H1 (cell line): ENCODE measurements around the gene PSME2. TPM values are rescaled to one million over a fixed set of nuclear protein-coding genes. Genes with fewer than 3 reads are reported as not detected.

ENCODE experiments used
- BCL11A ChIP-seq, 2 experiments: IDR thresholded peaks; one replicate each; pipeline ENCODE4 v1.6.1; 2011; ENCODE audit warnings: low read depth in 2 of 2, low read length in 2 of 2, mild to moderate bottlenecking in 2 of 2
- EGR1 ChIP-seq: IDR thresholded peaks from 2 replicates; pipeline ENCODE4 v1.6.1; 2011; ENCODE audit warnings: low read depth, low read length, borderline replicate concordance
- GTF2F1 ChIP-seq: IDR thresholded peaks from 2 replicates; pipeline ENCODE4 v1.6.1; 2012; ENCODE audit warnings: low read depth, low read length, improper control_type of control experiment, borderline replicate concordance
- JUN ChIP-seq: IDR thresholded peaks from 2 replicates; pipeline ENCODE4 v1.6.1; 2011; ENCODE audit warnings: low read depth, mild to moderate bottlenecking, improper control_type of control experiment, low read length
- POLR2AphosphoS5 ChIP-seq: IDR thresholded peaks from 2 replicates; pipeline ENCODE4 v1.6.1; 2011; ENCODE audit warnings: low read depth, low read length
- RBBP5 ChIP-seq: IDR thresholded peaks from 2 replicates; pipeline ENCODE4 v1.7.1; 2012; ENCODE audit warnings: low read depth, mild to moderate bottlenecking, inconsistent platforms, low read length, moderate library complexity, borderline replicate concordance
- SIRT6 ChIP-seq: IDR thresholded peaks from one replicate; pipeline ENCODE4 v1.7.1; 2012; ENCODE audit warnings: low read length, inconsistent platforms
- TBP ChIP-seq: IDR thresholded peaks from 2 replicates; pipeline ENCODE4 v1.6.1; 2011; ENCODE audit warnings: low read depth, low read length, improper control_type of control experiment
- YY1 ChIP-seq: IDR thresholded peaks from 2 replicates; pipeline ENCODE4 v1.6.1; 2011; ENCODE audit warnings: low read depth, mild to moderate bottlenecking, low read length
- polyA plus RNA-seq, 7 experiments: library from polyadenylated mRNA; depleted of rRNA in 3 of 7; stranded (reverse) in 5 of 7; unstranded in 2 of 7; fragments of >200 nt in 5 of 7; fragments of 200-250 nt in 2 of 7; gene quantifications; 1 replicate in 5 of 7; 2 replicates in 1 of 7; 4 replicates in 1 of 7; pipeline versions ENCODE4 v1.2.1 to v1.2.3, GENCODE V29; 2011 to 2013; ENCODE audit warnings: missing spikeins in 2 of 7, mixed read lengths in 2 of 7
- total RNA-seq: library from RNA; stranded (reverse); fragmentation: NEBNext Ultra II Directional; extraction: Animal tissue kit (Norgen Biotek cat#: 25700); gene quantifications from 2 replicates; pipeline ENCODE4 v1.2.1, GENCODE V29; 2021
- TF ChIP-seq, protein P1 (sequence below): fragments of 300-600 bp; sonication (generic); IDR thresholded peaks from 2 replicates; pipeline ENCODE4 v1.7.1; 2012; ENCODE audit warnings: low read length, moderate library complexity, mild to moderate bottlenecking, inconsistent platforms; ENCODE audit not compliant: insufficient replicate concordance

PSME2 gene
- total and polyA plus RNA-seq, 2 of the 8 experiments (the other 6 are each of a cell fraction or from before 2014, with no cell fraction given), result 71.8 to 111 TPM

DNA sequence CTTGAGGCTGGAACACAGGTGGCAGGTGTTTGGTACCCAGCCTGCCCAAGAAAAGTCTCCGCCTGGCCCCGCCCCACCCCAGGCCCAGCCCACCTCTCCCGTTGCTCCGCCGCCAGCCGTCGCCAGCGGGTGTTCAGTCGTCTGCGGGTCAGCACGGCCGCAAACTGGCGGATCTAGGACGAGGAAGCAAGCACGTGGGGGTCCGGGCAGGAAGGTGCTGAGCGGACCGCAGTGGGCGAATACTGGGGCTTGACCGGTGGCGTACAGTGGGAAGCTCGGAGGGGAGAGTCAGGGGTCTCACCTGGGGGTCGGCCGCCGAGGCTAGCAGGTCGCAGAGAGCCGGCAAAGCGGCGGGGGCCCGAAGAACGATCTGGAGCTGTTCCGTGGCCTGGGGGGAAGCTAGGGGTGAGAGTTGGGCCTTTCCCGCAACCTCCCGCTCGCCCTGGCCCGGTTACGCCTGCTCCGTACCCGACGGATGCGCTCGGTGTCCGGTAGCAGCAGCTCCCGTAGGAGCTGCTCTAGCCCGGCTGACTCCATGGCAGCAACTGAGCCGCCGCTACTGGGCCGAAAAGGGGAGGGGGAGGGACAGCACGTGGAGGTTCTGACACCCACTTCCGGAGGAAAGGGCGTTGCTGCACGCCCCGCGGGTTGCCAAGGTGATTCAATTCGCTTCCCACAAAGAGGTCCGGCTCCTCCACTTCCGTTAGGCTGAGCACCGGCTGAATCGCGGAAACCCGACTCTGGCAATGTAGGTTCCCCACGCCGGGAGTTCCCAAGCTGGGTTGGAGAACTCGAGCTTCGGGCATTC lies 42.0 kb upstream of the PSME2 start, which contains the start of gene IPO4 (continued):
- TF ChIP-seq, protein P1, sequence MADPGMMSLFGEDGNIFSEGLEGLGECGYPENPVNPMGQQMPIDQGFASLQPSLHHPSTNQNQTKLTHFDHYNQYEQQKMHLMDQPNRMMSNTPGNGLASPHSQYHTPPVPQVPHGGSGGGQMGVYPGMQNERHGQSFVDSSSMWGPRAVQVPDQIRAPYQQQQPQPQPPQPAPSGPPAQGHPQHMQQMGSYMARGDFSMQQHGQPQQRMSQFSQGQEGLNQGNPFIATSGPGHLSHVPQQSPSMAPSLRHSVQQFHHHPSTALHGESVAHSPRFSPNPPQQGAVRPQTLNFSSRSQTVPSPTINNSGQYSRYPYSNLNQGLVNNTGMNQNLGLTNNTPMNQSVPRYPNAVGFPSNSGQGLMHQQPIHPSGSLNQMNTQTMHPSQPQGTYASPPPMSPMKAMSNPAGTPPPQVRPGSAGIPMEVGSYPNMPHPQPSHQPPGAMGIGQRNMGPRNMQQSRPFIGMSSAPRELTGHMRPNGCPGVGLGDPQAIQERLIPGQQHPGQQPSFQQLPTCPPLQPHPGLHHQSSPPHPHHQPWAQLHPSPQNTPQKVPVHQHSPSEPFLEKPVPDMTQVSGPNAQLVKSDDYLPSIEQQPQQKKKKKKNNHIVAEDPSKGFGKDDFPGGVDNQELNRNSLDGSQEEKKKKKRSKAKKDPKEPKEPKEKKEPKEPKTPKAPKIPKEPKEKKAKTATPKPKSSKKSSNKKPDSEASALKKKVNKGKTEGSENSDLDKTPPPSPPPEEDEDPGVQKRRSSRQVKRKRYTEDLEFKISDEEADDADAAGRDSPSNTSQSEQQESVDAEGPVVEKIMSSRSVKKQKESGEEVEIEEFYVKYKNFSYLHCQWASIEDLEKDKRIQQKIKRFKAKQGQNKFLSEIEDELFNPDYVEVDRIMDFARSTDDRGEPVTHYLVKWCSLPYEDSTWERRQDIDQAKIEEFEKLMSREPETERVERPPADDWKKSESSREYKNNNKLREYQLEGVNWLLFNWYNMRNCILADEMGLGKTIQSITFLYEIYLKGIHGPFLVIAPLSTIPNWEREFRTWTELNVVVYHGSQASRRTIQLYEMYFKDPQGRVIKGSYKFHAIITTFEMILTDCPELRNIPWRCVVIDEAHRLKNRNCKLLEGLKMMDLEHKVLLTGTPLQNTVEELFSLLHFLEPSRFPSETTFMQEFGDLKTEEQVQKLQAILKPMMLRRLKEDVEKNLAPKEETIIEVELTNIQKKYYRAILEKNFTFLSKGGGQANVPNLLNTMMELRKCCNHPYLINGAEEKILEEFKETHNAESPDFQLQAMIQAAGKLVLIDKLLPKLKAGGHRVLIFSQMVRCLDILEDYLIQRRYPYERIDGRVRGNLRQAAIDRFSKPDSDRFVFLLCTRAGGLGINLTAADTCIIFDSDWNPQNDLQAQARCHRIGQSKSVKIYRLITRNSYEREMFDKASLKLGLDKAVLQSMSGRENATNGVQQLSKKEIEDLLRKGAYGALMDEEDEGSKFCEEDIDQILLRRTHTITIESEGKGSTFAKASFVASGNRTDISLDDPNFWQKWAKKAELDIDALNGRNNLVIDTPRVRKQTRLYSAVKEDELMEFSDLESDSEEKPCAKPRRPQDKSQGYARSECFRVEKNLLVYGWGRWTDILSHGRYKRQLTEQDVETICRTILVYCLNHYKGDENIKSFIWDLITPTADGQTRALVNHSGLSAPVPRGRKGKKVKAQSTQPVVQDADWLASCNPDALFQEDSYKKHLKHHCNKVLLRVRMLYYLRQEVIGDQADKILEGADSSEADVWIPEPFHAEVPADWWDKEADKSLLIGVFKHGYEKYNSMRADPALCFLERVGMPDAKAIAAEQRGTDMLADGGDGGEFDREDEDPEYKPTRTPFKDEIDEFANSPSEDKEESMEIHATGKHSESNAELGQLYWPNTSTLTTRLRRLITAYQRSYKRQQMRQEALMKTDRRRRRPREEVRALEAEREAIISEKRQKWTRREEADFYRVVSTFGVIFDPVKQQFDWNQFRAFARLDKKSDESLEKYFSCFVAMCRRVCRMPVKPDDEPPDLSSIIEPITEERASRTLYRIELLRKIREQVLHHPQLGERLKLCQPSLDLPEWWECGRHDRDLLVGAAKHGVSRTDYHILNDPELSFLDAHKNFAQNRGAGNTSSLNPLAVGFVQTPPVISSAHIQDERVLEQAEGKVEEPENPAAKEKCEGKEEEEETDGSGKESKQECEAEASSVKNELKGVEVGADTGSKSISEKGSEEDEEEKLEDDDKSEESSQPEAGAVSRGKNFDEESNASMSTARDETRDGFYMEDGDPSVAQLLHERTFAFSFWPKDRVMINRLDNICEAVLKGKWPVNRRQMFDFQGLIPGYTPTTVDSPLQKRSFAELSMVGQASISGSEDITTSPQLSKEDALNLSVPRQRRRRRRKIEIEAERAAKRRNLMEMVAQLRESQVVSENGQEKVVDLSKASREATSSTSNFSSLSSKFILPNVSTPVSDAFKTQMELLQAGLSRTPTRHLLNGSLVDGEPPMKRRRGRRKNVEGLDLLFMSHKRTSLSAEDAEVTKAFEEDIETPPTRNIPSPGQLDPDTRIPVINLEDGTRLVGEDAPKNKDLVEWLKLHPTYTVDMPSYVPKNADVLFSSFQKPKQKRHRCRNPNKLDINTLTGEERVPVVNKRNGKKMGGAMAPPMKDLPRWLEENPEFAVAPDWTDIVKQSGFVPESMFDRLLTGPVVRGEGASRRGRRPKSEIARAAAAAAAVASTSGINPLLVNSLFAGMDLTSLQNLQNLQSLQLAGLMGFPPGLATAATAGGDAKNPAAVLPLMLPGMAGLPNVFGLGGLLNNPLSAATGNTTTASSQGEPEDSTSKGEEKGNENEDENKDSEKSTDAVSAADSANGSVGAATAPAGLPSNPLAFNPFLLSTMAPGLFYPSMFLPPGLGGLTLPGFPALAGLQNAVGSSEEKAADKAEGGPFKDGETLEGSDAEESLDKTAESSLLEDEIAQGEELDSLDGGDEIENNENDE, result no peak
- TF ChIP-seq JUN, result 0 out of 2 replicates have a peak, but pooled peaks have one; percentile 24
- TF ChIP-seq TBP, result peak; percentile 68; the same call in 1 of the 2 replicates
- no peak for TF ChIP-seq SIRT6
- TF ChIP-seq BCL11A (IDR thresholded peaks at IDR 0.05; ENCODE audit: low read depth in 2 of 2, low read length in 2 of 2), result no peak
- TF ChIP-seq POLR2AphosphoS5, result peak; percentile 78
- TF ChIP-seq RBBP5, result peak; percentile 61; the same call in 1 of the 2 replicates
- peak; percentile 74; the same call in 1 of the 2 replicates for TF ChIP-seq EGR1
- TF ChIP-seq GTF2F1, result 0 out of 2 replicates have a peak, but pooled peaks have one; percentile 61
- peak; percentile 80; the same call in 1 of the 2 replicates for TF ChIP-seq YY1
